ENCODE data around the gene MT1M. TPM values are rescaled to one million over a fixed set of nuclear protein-coding genes. Genes with fewer than 3 reads are reported as not detected.

MT1M gene
- total and polyA plus RNA-seq, 2 of the 8 experiments (the other 6 are each of a cell fraction or from before 2014, with no cell fraction given) = 2.1 TPM; not detected in 1

DNA sequence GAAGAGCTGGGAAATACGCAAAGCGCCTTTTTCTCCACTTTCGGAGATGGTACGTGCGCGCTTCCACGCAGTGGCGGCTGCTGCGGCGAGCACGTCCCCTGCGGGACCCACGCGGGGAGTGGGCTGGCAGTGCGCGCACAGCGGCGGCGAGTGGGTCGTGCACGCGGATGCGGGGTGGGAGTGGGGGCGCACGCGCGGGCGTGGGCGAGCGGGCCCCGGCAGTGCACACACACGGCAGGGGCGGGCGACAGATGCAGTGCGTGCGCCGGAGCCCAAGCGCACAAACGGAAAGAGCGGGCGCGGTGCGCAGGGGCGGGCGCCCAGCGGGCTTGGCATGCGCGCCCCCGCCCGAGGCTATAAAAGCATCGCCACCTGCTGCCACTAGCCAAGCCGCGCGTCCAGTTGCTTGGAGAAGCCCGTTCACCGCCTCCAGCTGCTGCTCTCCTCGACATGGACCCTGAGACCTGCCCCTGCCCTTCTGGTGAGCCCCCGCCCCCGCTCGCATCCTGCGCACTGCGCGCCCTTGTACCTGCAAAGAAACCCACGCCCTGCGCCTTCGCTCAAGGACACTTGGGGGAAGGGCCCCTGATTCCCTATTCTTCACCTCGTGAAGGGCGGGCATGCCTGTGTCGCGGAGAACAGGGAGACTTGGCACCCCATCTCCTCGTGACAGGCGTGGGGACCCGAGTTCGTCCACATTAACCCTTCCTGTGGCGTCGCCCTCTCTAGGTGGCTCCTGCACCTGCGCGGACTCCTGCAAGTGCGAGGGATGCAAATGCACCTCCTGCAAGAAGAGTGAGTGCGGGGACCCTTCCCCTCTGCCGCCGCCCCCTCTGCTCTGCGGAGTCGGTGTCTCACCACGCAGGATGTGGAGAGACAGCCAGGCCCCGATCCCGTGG is 43.1 kb upstream of the MT1M start, which contains the start of gene MT3 (continued):
- peak; percentile 64 for TF ChIP-seq E2F6 (IDR thresholded peaks at IDR 0.05)
- no peak for TF ChIP-seq GABPA (IDR thresholded peaks at IDR 0.05; ENCODE audit: borderline replicate concordance, insufficient read depth, low read length)
- TF ChIP-seq CHD2 (IDR thresholded peaks at IDR 0.05; ENCODE audit: low read length) = no peak
- TF ChIP-seq, protein P1, sequence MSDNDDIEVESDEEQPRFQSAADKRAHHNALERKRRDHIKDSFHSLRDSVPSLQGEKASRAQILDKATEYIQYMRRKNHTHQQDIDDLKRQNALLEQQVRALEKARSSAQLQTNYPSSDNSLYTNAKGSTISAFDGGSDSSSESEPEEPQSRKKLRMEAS (IDR thresholded peaks at IDR 0.05) = peak; percentile 45
- TF ChIP-seq TCF12 (IDR thresholded peaks at IDR 0.05; ENCODE audit: low read depth, low read length) = no peak
- TF ChIP-seq HDAC6 (IDR thresholded peaks at IDR 0.05; ENCODE audit: low read depth, low read length) = no peak
- TF ChIP-seq SP1 (IDR thresholded peaks at IDR 0.05; ENCODE audit: low read depth, low read length) = no peak
- TF ChIP-seq, protein P2, sequence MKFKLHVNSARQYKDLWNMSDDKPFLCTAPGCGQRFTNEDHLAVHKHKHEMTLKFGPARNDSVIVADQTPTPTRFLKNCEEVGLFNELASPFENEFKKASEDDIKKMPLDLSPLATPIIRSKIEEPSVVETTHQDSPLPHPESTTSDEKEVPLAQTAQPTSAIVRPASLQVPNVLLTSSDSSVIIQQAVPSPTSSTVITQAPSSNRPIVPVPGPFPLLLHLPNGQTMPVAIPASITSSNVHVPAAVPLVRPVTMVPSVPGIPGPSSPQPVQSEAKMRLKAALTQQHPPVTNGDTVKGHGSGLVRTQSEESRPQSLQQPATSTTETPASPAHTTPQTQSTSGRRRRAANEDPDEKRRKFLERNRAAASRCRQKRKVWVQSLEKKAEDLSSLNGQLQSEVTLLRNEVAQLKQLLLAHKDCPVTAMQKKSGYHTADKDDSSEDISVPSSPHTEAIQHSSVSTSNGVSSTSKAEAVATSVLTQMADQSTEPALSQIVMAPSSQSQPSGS (IDR thresholded peaks at IDR 0.05; ENCODE audit: low read length) = no peak
- no peak for TF ChIP-seq RNF2 (IDR thresholded peaks at IDR 0.05; ENCODE audit: borderline replicate concordance, low read depth, low read length, missing control alignments, poor library complexity, severe bottlenecking)
- TF ChIP-seq MAFK (IDR thresholded peaks at IDR 0.05; ENCODE audit: low read depth, low read length) = no peak
- no peak for TF ChIP-seq FOSL1 (IDR thresholded peaks at IDR 0.05; ENCODE audit: insufficient read depth, low read depth, low read length)
- TF ChIP-seq SRF (IDR thresholded peaks at IDR 0.05; ENCODE audit: low read depth, low read length) = no peak
- TF ChIP-seq BACH1 (IDR thresholded peaks at IDR 0.05; ENCODE audit: low read length) = peak; percentile 54

Measured in H1 (cell line).